Amniotic epithelial cell (primary cell): ENCODE measurements around the gene ADAM10.

ENCODE experiments used
- DNase-seq: peaks from one replicate; pipeline ENCODE4 v3.0.0-alpha.2; 2010; ENCODE audit warnings: low read depth

The ADAM10 gene

GRCh38 chr15:58551764-58552504 lies 197.6 kb downstream of the ADAM10 start:
- peak; percentile 100 for DNase-seq

DNA sequence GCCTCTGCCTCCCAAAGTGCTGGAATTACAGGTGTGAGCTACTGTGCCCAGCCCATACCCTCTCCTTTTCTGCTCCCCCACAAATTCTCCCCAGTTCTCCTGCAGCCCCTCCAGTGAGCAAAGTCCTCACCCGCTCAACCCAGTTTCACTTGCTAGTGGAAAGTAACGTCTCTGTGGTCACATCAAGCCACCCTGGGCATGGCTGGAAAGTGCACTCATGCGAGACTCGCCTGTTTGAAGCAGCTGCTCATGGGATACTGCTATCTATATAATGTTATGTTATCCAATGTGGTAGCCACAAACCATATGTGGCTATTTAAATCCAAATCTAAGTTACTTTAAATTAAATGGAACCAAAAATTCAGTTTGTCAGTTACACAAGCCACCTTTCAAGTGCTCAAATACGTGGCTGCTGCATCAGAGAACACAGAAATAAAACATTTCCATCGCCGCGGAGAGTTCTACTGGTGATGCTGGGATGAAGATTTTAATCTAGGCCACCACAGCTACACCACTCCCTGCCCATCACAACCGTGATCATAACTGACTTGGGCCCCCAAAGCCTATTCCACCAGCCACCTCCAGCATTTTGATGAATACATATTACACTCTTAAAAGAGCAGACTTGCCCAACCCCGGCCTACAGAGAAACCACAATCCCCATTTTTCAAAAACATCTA lies 198.3 kb downstream of the ADAM10 start:
- no peak for DNase-seq

- DNase-seq = no peak
These were observed 199.8 kb downstream of the ADAM10 start for GRCh38 chr15:58549785-58550074.

GRCh38 chr15:58549013-58549784 lies 200.3 kb downstream of the ADAM10 start:
- peak; percentile 83 for DNase-seq

GRCh38 chr15:58548308-58549012 lies 201.0 kb downstream of the ADAM10 start:
- no peak for DNase-seq

DNA sequence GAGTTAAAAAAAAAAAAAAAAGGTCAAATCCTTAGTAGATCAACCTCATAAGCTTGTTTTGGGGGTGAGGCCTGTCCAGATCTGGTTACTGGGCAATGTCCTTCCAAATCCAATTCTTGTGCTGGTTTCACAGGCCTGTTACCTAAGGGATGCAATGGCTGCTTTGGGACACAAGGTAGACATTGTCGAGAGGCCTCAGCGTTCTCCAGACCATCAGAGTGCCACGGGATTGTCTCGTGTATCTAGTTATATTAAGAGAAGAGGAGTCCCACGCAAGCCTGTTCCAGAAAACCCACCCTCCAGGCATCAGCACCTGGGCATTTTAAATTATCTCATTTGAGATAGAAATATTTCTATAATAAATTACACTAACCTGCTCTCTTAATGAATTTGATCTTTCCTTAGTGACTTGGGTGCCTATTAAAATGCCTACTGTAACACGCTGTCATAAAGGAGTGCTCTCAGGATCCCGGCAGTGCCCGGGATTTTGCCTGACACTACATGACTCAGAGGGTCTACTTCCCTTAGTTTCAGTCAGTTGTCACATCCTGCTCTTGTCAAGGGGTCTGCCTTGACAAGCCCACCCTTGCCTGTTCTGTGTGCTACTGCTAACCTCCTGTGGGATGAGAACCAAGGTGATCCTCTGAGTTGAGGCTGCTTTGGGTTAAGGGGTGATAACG lies 201.7 kb downstream of the ADAM10 start:
- DNase-seq = no peak

DNA sequence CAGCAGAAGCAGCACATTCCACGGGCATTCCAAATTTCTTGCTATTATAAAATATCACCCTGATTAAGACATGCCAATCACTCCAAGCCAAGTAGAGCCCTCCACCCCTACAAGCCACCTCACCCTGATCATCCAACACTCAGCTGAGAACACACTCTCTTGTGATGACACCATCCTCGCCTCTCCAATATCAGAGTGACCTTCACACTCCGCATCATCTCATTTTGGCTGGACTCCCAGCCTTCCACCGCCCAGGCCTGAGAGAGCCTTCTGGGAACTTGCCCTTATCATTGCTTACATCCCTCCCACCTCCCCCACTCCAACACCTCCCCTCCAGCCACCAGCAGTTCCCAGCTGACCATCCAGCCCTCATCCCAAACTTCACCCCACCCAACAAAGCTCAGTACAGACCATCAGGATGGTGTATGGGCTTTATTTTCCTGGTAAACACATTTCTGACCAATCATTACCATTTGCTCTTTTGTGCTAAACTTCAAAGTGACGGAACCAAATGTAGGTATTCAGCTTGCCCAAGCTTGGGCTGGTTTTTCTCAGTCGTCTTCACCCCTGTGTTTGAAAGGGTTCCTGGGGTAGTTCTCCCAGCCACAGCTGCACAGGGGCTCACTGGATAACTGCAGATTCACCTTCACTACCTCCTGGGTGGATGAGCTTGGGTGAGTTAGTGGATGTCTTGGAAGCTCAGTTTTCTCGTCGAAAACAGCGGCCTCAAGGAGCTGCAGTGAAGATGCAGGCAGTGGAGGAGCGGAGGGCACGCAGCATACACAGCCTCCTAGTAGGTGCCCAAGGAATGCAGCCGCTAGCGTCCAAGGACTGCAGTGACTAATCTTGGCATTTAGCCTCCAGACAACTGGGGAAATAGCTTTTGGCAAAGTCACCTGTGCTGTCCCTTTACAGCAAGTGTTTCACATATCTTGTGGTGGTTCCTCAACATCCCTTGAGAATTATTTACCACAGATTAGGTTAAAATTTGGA lies 202.6 kb downstream of the ADAM10 start:
- DNase-seq = peak; percentile 90

DNA sequence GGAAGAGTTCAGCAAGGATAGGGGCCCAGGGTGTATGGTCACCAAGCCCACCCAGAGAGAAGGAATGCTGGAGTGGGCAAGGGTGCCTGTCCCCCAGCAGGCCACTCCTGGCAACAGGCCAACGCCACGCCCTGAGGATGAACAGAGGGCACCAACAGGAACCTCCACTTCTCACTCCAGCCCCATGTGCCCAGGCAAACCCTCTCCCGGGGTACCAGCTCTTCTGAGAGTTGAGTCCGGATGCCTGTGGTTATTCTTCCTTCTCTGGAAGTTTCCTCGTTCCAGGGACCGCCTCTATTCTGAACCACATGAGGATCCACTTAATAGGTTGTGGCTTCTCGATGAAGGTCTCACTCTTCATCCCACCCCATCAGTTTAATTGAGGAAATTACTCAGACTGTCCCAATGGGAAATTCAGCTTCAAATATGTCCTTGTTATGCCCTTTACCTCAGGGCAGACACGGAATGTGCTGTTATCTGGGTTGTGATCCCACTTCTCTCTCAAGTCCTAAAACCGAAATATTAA lies 203.4 kb downstream of the ADAM10 start:
- DNase-seq = no peak

DNA sequence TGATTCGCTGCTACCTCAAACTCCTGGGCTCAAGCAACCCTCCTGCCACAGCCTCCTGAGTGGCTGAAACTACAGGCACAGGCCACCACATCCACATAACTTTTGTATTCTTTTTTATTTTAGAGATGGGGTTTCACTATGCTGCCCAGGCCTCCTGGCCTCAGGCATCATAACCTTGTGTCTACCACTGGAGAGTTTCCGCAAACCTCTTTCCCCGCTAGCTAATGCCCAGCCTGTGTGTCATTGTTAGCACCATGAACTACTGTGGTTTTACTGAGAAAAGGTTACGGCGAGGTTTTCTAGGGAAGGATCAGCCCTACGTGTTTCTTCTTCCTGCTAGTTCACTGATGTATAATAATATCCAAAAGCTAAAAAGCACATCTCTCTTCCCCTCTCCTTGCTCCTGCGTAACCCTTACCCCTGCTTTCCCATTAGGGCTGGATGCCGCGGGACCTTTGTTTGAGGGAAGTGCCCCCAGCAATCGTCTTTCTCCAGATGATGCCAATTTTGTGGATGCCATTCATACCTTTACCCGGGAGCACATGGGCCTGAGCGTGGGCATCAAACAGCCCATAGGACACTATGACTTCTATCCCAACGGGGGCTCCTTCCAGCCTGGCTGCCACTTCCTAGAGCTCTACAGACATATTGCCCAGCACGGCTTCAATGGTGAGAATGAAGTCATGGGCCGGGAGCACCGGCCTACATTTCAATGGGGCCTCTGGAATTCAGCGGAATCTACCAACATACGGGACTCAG lies 204.0 kb downstream of the ADAM10 start:
- peak; percentile 52 for DNase-seq

DNA sequence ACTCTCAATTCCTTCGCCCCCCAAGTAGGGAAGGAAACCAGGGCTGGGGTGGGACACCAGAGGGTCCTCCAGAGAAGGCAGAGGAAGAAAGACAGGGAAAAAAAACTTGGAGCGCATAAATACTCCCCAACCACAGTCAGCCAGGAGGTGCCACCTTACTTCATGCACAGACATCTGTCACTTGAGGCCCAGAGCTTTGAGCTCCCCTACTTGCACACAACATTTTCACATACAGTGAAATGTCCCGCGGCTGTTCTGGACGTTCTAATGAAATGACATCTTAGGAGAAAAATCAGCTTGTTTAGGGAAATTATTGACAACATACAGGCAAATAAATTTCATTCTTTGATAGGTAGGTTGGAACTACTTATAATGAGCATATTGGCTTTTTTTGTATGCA lies 204.8 kb downstream of the ADAM10 start:
- no peak for DNase-seq

GRCh38 chr15:58543664-58544335 lies 205.7 kb downstream of the ADAM10 start:
- DNase-seq = no peak

DNA sequence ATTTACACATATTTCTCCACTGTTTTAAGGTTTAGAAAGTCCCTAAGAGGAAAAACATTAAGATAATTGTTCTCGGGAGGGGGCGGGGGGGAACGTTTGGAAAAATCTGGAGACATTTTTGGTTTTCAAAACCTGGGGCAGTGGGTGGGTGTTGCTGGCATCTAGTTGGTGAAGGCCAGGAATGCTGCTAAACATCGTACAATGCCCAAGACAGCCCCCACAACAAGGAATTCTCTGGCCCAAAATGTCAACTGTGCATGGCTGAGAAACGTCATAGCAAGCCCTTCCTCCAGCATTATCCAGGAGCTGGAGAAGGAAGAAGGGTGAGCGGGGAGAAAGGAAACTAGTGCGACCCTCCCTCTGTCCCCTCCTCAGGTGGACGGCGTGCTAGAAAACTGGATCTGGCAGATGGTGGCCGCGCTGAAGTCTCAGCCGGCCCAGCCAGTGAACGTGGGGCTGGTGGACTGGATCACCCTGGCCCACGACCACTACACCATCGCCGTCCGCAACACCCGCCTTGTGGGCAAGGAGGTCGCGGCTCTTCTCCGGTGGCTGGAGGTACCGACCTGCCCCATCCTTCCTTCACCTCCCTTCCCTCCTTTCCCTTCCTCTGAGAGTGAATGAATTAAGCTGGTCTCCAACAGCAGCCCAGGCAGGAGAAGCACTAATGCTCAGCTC lies 208.0 kb downstream of the ADAM10 start:
- no peak for DNase-seq

- no peak for DNase-seq
These were observed 210.0 kb downstream of the ADAM10 start for GRCh38 chr15:58539548-58539947.

DNA sequence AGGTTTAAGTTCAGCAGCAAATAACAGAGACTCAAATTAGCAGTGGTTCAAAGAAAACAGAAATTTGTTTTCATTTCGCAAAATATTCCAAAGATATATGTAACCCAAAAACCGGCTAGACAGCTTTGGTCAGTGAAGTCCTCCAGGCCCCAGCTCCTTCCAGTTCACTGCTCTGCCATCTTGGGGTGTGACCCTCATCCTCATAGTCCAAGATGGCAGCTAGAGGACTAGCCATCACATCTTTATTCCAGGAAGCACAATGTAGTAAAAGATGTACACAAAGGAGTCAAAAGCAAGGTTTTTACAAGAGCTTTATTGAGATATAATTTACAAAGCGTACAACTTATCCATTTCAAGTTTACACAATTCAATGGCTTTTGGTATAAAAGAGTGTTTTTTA lies 210.6 kb downstream of the ADAM10 start:
- DNase-seq = no peak
